Measurements from ENCODE around the gene ARHGEF39.
"Not testable (repeated sequence)": the region's sequence is repeated elsewhere in the genome, so short reads cannot be mapped to it uniquely, and the experiment has no call there.

- TF ChIP-seq, protein P1, sequence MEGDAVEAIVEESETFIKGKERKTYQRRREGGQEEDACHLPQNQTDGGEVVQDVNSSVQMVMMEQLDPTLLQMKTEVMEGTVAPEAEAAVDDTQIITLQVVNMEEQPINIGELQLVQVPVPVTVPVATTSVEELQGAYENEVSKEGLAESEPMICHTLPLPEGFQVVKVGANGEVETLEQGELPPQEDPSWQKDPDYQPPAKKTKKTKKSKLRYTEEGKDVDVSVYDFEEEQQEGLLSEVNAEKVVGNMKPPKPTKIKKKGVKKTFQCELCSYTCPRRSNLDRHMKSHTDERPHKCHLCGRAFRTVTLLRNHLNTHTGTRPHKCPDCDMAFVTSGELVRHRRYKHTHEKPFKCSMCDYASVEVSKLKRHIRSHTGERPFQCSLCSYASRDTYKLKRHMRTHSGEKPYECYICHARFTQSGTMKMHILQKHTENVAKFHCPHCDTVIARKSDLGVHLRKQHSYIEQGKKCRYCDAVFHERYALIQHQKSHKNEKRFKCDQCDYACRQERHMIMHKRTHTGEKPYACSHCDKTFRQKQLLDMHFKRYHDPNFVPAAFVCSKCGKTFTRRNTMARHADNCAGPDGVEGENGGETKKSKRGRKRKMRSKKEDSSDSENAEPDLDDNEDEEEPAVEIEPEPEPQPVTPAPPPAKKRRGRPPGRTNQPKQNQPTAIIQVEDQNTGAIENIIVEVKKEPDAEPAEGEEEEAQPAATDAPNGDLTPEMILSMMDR (conservative IDR thresholded peaks at IDR 0.05 in 1 of 2, IDR thresholded peaks at IDR 0.05 in 1 of 2; ENCODE audit: extremely low read depth in 1 of 2, insufficient read depth in 1 of 2, low read depth in 1 of 2, low read length in 2 of 2) = not testable (repeated sequence)
- not testable (repeated sequence) for TF ChIP-seq EZH2 (IDR thresholded peaks at IDR 0.05; ENCODE audit: borderline replicate concordance, low read length)
These were observed 27.5 kb downstream of the ARHGEF39 start for GRCh38 chr9:35637427-35637955.

Data from mammary epithelial cell (primary cell).